Kidney capillary endothelial cell (primary cell): ENCODE measurements around the gene OTUD3.
"Not testable (repeated sequence)": the region's sequence is repeated elsewhere in the genome, so short reads cannot be mapped to it uniquely, and the experiment has no call there.

Source experiments
- DNase-seq: peaks from one replicate; pipeline ENCODE4 v3.0.0-alpha.2; 2018; ENCODE audit warnings: low spot score

The OTUD3 gene

GRCh38 chr1:19918057-19918456 is 35.9 kb downstream of the OTUD3 start:
- peak; percentile 75 for DNase-seq

GRCh38 chr1:19920132-19920710 is 38.0 kb downstream of the OTUD3 start:
- no peak for DNase-seq

DNA sequence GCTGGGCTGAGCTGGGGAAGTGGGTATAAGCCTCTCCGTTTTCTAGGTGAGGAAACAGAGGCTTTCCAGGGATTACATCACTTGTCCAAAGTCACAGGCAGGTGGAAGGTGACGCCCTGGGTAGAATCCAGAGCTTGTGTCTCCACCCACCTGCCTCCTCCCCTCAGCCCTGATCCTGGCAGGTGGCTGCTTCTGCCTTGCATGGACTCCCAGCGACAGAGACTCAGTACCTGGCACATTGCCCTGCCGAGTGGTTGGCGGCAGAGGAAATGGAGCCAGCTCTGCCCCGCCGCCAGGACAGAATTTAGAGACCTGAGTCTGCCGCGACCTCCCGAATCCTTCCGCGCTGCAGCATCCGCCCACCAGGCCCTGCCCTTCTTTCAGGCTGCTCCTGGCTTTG is 39.1 kb downstream of the OTUD3 start:
- no peak for DNase-seq

- DNase-seq, result no peak
Observed at GRCh38 chr1:19922015-19922688, 40.0 kb downstream of the OTUD3 start.

- no peak for DNase-seq
Observed at GRCh38 chr1:19923137-19923952, 41.1 kb downstream of the OTUD3 start, which contains the start of gene PLA2G2E. Gene PLA2G2E (minus strand): TSS chr1:19923617. CDS start chr1:19923559, 58 bp downstream.

DNA sequence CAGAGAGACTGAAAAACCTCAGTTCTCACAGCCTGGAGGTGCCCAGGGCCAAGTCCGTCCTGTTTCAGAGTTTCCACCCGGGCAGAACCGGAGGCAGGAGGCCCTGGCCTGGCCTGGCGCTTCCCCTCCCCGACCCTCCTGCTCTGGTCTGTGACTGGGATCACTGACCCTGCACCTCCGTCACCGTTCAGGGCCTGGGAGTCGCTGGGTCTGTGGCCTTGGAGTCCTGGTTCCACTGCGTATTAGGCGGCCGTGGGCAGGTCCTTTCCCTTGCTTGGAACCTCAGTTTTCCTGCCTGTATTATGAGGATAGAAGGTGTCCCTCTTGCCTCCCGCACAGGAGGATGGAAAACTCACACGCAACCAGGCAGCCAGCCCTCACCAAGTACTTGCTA is 41.8 kb downstream of the OTUD3 start:
- DNase-seq, result no peak

- DNase-seq, result no peak
Observed at GRCh38 chr1:19925342-19926070, 43.3 kb downstream of the OTUD3 start.

GRCh38 chr1:19926296-19927129 is 44.3 kb downstream of the OTUD3 start:
- peak; percentile 30 for DNase-seq

GRCh38 chr1:19927130-19927421 is 44.9 kb downstream of the OTUD3 start:
- DNase-seq, result not testable (repeated sequence)

- no peak for DNase-seq
Observed at GRCh38 chr1:19932866-19933265, 50.7 kb downstream of the OTUD3 start.

DNA sequence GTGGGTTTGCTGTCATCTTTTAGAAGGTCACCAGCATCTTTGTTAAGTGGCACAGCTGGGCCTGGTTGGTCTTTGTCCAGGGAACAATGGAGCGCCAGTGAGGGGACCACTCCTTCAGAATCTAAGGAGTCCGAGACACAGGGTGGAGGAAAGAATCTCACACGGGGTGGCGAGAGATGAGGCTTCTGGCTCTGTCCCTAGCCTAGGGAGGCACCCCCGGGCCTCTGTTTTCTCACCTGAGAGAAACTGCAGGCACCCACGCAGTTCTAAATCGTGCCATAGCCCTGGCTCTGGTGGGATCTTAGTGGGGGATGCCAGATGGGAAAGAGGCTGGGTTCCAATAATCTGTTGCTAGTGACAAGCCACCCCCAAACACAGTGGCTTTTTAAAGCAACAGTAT is 52.1 kb downstream of the OTUD3 start:
- DNase-seq, result no peak

DNA sequence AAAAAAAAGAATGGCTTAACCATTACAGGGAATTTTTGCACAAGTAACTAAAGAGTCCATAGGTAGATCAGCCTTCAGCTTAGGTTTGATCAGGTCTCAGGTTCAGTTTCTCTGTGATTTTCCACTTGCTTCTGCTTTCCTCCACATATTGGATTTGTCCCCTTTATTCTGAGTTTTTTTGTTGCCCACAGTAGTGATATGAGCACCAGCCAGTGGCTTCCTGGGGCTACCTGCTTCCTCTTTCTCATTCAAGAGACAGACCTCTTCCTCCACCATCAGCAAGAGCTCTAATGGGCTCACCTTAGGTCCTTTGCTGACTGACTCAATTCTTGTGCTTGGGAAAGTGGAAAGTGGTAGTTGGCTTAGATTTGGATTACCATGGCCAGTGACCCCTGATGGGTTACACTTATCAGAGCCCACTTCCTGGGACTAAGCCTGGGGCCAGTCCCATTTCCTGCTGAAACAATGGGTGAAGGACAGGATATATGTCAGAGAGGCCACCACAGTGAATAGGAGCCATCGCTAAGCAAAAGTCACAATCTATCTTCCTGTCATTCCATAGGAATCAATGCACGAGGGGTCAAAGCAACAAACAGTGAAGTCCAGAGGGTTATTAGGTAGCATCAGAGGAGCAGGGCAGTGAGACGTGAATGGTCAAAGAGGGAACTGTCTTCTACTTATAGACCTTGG is 54.0 kb downstream of the OTUD3 start:
- DNase-seq, result no peak

DNA sequence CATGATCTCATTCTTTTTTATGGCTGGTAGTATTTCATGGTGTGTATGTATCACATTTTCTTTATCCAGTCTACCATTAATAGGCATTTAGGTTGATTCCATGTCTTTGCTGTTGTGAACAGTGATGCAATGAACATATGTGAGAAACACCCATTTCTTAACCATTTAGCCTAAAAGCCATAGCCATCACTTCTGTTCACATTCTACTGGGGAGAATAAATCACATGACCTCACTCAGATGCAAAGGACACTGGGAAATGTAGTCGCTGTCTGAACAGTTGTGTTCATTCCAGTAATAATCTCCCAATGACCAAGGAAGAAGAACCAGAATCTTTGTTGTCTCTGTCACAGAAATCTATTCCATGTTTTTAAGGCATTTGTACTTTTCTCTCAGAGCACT is 56.3 kb downstream of the OTUD3 start:
- DNase-seq, result no peak

DNA sequence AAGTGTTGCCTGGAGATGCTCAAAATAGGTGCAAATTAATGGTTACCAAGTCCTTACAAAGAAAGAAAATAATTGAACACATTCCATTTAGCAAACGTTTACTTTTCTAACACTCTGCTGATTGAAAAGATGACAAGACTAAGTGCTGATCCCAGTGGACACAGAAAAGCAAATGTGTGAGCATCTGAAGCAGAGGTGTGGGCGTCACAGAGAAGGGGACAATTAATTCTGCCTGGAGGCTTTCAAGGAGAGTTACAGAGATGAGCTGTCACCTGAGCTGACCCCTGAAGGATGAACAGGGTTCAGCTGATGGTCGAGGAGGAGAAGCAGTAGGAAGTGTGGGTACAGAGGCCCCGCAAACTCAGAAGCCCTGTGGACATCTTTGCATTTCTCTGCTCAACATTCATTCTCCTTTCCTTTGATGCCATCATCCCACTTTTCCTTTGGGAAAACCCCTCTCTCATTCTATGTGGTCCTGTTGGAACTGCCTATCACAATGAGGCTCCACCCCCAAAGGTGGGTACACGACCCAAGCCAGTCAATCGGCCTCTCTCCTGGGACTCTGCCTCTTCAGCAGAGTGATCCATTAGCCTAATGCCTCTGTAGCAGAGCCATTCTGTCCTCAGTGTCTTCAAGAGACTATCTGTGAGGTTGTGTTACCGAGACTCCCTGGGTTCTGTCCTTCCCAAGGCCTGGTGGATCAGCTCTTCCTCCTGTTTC is 58.5 kb downstream of the OTUD3 start:
- DNase-seq, result no peak

GRCh38 chr1:19941206-19941568 is 59.0 kb downstream of the OTUD3 start:
- no peak for DNase-seq

DNA sequence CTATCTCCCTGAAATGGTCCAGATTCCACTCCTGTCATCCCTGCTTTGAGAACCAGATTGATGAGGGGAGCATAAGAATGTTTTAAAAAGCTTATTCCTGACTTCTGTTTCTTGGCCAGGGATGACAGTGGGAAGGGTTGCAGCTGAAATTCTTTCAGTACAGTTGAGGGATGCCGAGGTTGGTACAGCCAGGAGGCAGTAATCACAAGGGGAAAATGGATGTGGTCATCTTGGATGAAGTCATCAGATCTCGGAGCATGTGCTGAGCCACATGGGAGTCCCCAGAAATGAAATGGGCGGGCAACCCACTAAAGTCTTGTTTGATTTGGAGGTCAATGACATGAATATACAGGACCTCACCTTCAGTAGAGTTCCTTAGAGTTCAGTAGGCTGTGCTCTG is 59.9 kb downstream of the OTUD3 start:
- no peak for DNase-seq

GRCh38 chr1:19942657-19943056 is 60.5 kb downstream of the OTUD3 start:
- no peak for DNase-seq

GRCh38 chr1:19945914-19946313 is 63.7 kb downstream of the OTUD3 start:
- DNase-seq, result no peak

DNA sequence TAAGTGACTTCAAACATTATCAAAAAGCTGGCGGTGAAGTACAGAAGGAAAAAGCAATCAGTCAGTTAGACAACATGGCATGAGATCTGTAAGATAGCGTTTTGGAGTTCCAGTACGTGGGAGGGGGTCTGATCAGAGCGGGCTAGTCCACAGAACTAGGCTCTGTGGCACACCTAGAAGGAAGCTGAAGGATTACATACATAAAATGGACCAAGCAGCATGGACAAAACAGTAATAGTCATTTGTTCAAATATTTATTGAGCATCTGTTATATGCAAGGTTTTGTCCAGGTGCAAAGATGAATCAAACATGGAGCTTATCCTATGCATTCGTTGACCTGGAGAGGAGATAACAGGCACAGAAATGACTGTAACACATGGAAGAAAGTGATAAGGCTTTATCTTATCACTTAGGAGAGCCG is 64.1 kb downstream of the OTUD3 start:
- no peak for DNase-seq

GRCh38 chr1:19946971-19947370 is 64.8 kb downstream of the OTUD3 start:
- DNase-seq, result no peak

DNA sequence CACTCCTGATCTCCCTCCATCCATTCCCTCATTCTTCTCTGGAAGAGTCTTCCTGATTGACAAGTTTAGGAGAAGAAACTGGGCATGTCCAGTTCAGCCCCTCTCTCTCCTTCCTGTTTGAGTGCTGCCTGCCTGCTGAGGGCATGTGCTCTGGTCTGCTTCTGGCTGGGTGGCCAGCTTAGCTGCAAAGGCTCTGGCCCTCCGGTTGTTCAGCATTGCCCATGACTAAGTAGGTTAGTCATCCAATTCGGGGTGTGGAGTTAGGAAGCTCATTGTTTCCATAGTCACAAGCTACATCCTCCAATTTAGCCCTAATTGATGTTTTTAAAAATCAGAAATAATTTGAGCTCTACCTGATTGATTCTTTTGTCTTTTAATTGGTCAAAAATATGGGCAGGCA is 66.8 kb downstream of the OTUD3 start:
- peak; percentile 82 for DNase-seq
